Stimulated activated CD8-positive, alpha-beta memory T cell treated with anti-CD3 and anti-CD28 coated beads, Interleukin-4, amount 100 ng/mL, for 1 hour (primary cell): ENCODE measurements around the gene PSRC1.
A peak's percentile ranks its signal among the peaks of the same experiment; 100 is the strongest.
"Not testable (repeated sequence)": the region's sequence is repeated elsewhere in the genome, so short reads cannot be mapped to it uniquely, and the experiment has no call there.

Experiments
- DNase-seq, 2 donors: peaks; one replicate each; pipeline ENCODE4 v3.0.0-alpha.2; 2020; ENCODE audit warnings: low read depth in 2 of 2, low spot score in 1 of 2

PSRC1 gene

DNA sequence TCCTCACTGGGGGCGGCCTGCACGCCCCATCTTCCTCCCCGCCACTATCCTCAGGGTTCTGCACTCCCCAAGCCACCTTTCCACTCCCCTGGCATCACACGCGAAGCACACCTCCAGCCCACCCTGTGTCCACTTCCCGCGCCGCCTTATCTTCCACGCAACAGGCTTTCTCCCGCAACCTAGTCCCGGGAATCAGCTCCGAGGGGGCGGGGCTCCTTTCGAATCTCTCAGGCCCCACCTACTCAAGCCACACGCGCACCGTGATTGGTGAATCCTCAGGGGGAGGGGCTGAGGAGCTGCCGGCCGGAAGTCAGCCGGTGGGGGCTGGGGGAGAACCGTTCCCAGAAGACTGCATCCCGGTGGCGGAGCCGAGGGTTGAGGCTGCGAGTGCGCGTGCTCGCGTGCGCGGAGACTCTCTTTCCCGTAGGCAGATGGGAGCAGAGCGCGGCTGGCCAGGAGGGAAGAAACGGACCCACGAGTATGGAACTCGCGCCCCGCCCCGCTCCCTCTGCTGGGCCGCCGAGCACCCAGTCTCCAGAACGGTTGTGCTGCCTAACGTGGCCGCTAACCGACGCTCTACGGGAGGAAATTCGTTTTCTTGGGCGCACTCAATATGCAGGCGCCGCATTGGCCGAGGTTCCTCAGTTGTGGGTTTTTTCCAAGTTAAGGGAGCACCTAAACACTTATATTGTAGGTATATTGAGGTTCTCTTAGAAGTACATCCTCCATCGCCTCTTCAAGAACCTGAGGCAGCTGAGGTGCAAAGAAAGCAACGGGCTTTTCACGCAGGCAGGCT is at the start of gene PSRC1:
Gene PSRC1, minus strand, starts transcription at position 194 of the 796 bp plus-strand sequence.
- peak; percentile 72 to 81 for DNase-seq

DNA sequence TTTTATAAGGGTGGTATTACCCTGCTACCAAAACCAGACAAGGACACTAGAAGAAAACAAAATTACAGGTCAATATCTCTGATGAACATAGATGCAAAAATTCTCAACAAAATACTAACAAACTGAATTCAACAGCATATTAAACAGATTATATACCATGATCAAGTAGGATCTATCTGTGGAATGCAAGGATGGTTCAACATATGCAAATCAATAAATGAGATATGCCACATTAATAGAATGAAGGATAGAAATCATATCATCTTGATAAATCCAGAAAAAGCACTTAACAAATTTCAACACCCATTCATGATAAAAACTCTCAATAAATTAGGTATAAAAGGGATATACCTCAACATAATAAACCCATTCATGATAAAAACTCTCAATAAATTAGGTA is 48.2 kb upstream of the PSRC1 start:
- DNase-seq: no peak

DNA sequence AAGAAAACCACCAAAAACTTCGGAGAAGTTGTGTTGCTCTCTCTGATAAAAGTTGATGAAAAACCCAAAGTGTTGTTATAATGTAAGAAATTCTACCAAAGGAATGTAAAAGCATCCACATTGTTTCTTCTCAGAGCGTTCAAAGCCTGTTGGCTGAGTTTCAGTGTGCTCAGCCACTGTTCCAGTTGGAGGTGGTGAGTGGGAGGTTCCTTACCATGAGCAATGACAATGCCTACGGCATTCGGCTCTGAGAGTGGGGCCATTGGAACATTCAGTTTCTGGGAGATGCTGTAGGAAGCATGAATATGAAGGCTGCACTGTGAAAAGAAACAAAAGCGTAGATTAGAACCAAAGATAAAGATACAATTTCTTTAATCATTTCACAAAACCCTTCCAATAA is 44.3 kb upstream of the PSRC1 start:
- DNase-seq: no peak

DNA sequence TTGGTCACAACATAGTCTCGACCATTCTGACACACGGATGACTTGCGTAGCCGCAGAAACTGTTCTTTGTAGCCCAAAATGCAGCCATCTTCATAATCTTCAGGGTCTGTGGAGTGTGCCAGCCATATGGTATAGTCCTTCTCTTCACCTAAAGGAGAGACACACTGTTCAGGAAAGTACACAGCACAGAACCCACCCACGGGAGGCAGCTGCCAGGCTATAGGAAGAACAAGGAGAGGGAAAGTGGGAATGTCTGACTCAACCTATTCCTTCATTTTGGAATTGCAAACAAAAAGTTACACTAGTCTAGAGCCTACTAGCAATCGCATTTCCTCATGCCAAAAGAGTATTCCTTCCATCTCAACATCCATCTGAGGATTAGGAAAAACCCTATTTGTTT is 40.0 kb upstream of the PSRC1 start:
- no peak for DNase-seq

DNA sequence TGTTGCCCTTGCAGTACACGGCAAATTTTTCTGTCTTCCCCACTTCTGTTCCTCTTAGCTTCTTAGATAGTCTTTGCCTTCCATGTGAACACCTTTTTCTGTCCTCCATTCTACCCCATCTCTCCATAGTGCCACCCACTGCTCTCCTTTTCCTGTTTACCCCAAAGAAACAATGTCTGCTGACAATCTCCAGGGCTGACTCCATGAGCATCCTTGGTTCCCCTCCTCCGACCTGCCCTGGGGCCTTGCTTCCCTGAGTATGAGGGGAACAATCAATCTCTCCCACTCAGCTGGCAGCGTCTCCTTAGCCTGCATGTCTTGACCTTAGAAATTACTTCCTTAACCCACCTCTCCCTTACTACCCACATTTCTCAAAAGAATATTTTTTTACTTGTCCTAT is 36.2 kb upstream of the PSRC1 start:
- no peak for DNase-seq

DNA sequence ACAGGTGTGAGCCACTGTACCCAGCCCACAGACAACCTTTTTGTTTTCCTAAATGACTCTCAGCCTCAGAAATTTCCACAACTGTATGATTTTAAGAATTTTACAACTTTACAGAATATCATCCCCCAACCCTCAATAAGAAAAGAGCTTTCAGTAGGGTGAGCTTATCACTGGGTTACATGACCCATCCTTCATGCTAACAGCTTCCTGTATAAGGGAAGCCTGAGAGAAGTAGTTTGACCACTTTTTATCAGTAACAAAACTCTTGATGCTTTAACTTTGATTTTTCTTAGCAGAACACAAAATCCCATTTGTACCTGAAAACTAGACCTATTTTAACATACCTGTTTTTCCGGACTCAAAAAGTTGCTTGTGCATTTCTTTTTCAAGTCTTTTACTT is 33.6 kb upstream of the PSRC1 start:
- DNase-seq: no peak

DNA sequence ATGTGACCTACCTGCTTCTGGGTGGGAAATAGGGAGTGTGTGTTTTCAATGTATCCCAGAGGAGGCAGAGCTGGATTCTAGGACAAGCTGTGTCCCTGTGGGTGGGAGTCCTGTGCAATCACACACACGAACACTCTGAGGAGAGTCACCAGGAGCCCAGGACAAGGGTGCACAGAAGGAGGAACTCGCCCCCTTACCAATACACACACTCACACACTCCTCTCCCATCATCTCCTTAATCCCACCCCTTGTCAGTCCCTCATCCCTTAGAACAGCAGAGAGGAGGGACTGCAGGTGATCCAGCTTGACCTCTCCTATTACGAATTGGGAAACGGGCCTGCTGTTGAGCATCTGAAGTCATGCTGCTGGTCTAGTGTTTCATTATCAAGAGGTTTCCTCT is 32.3 kb upstream of the PSRC1 start:
- no peak for DNase-seq

DNA sequence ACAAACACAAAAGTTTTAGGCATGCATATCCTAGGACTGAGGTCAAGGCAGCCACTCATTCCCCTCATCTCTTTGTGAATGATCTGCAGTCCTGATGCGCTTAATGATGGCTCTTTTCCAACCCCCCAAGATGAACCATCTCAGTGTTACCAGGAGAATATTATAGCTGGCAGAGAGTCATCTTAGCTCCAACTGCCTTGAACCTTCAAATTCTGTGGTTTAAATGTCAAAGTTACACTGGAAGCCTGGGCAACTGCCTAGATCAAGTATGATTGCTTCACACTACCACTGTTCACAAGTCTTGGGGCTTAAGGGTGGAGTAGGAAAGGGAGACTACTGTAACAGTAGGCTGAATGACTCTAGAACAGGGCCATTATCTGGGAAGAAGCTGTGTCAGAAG is 31.9 kb upstream of the PSRC1 start:
- no peak for DNase-seq

DNA sequence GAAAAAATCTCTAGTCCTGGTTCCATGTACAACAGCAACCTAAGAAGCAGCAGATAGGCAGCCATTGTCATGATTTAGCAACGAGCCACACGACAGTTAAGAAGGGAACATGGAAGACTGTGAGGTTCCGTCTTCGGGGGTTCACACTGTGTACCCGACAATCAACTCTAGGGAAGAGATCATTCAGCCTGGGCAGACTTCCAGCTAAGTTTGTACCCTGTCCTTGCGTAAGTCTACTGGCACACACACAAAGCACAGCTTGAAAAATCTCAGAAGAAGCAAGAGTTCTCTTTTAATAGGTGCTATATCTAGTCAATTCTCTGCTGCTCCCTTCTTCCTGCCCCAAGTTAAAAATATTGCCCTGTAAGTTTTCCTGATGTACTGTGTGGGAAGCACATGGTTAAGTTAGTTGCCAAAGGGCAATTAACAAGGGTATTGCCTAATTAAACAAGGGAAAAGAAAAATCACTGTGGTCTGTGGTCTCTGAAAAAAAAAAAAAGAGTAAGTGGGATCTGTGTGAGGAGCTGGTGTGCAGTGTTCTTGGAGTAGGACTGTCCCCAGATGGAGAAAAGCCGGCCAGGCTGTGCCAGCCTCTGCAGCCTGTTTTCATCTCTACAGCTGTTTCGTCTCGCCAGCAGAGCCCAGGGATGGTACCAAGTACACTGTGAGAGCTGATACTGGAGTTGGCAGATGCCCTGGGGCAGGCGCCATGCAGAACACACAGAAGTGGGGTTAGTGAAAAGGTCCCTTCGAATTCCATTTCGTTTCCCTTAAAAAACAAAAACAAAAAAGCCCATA is 30.2 kb upstream of the PSRC1 start:
- no peak for DNase-seq

DNA sequence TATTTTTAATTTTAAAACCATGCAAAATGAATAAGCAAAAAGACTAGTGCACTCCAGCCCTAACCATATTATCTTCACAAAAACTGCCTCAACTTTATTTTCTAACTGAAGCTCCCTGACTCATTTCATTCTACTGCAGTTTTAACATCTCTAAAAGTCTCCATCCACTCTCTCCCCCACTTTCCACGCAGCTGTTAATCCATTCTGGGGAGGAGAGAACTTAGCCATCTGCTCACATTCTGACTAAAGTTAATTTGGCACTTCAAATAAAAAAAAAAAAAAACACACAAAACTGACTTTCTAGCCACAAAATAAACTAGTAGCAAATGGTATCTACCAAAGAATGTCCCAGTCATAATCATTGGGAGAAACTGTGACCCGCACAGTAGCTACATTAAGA is 29.3 kb upstream of the PSRC1 start:
- DNase-seq: no peak

DNA sequence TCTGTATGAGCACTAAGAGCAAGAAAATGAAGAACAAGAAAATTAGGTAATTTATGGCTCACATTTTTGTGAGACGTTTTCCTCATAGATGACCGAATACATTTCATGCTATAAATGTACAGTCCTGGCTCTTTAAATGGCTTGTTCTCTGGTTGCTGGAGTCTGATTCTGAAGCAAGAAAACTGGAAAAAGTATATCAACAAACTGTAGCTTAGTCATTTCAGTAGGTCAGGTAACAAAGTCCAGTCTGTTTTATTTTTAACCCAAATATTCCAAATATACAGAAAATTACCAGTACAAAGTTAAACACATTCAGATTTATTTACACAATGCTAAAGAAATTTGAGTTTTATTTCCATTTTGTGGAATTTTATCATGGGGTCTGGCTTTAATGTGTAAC is 26.4 kb upstream of the PSRC1 start:
- DNase-seq: no peak

DNA sequence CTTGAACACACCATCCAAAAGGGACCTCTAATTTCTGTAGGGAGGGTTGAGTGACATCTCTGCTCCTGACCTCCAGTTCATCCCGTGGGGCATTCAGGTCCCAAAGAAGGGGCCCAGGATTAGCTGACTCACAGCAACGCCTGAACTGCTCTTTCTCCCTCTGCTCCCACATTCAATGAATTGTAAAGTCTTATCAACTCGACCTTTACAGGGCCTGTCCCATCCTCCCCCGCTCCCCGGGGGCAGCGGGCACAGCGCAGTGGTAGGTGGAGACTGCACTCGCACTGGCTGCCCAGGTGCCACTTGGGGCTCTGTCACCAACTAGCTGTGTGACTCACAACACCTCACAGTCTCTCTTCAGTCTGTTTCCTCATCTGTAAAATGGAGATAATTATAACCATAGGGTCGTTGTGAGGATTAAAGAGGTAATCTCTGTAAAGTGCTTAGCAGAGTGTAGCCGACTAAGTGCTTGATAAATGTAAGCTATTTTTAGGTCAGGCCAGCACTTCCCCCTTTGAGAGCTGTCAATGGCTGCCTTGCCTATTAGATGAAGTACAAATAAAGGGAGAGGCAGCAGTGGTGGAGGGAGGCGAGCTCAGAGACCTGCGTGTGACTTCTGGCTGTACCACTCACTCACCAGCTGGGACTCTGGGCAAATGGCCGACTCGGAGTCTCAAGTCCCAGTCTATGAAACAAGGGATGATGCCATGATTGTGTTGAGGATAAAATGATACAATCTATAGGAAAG is 24.5 kb upstream of the PSRC1 start:
- no peak for DNase-seq

DNA sequence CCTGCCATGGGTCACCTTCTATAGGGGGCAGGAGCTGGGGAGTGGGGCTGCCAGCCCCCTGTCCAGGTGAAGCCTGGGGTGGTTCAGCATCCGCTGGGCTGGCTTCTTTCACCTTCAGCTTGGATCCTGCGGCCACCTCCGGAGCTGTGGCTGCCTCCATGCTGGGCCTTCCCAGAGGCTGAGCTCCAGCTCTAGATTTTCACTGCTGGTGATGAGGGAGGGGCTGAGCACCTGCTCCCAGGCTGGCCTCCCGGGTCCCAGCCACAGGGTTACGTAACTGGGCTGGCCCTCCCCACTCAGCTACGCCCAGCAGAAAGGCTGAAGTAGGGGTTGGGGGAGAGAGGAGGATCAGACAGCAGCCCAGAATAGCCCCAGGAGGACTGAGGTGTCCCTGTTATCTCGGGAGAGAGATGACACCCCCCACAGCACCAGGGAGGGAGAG is 23.9 kb upstream of the PSRC1 start, which contains the start of gene MYBPHL:
Gene MYBPHL, minus strand, starts transcription at position 180 of the 442 bp plus-strand sequence. Its CDS starts 20 bp downstream, at position 160.
- no peak for DNase-seq

DNA sequence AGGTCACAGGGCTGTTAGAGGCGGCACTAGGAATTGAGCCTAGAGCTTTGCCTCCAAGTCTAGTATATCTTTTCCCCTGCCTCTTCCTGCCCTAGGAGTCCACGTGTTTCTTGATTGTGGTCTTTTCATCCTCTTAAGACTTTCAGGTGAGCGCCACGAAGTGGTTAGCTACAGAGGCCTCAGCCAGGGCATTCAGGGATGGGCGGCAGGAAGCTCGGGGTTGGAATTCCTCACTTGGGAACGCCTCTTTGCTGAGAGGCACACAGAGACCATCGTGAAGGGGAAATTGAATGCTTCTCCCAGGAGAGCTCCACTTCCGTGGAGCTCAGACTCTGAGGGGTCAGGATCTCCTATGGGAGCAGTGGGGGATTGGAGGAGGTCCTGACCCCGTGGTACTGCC is 23.0 kb upstream of the PSRC1 start:
- not testable (repeated sequence) for DNase-seq

DNA sequence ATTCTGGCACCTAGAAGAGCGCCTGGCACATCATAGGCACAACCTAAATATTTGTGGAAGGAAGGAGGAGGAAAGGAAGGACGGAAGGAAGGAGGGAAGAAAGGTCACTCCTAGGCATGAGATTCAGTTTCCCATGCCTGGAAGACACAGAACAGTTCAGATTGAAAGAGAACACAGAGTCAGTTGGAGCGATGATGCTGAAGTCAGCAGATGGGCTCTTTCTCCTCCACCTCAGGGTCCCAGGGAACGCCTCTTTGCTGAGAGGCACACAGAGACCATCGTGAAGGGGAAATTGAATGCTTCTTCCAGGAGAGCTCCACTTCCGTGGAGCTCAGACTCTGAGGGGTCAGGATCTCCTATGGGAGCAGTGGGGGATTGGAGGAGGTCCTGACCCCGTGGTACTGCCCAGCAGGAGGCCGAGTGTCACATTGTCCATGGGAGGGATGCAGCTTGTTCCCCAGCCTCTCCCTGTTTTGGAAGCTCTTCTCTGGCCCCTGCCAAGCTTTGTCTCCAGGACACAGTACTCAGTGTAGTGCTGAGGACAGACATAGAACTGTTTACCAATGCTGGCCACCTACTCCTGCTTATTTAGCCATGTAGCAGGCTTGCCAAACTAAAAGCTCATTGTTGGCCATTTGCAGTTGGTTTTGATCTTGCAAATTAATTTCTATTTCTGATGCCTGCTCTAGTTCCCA is 21.4 kb upstream of the PSRC1 start:
- no peak for DNase-seq

DNA sequence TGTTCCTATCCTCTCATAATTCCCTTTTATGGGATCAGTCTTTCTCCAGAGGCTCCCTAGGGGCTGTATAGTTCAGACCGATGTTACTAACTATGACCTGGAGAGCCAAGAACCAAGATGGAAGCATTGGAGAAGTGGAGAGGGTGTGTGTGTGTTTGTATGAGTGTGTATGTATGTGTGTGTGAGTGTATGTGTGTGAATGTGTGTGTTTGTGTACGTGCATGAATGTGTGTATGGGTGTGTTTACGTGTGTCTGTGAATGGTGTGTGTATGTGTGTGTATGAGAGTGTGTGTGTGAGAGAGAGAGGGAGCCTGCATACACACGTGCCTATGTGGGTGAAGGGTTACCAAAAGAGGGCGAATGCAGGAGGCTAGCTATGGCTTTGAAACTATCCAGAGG is 18.9 kb upstream of the PSRC1 start:
- no peak for DNase-seq

DNA sequence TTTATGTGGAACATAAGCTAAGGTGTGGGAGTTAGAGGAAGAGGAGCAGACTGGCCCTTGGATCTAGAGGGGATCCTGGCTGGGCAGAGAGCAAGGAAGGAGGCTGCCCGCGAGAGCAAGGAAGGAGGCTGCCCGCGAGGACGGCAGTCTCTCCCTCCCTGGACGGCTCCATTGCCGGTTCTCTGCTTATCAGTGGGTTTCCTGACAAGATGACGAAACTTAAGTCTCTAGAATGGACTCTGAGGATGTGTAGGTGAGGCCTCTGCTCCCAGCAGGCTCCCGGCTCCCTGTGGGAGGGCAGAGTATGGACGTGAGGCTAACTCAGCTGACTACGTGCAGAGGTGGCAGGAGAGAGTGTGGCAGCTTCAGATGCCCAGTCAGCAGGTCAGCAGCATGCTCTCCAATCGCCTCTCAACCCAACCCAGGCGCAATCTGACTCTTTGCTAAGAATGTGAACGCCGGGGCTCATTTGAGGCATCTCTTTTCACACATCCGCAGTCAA is 17.8 kb upstream of the PSRC1 start:
- DNase-seq: no peak

DNA sequence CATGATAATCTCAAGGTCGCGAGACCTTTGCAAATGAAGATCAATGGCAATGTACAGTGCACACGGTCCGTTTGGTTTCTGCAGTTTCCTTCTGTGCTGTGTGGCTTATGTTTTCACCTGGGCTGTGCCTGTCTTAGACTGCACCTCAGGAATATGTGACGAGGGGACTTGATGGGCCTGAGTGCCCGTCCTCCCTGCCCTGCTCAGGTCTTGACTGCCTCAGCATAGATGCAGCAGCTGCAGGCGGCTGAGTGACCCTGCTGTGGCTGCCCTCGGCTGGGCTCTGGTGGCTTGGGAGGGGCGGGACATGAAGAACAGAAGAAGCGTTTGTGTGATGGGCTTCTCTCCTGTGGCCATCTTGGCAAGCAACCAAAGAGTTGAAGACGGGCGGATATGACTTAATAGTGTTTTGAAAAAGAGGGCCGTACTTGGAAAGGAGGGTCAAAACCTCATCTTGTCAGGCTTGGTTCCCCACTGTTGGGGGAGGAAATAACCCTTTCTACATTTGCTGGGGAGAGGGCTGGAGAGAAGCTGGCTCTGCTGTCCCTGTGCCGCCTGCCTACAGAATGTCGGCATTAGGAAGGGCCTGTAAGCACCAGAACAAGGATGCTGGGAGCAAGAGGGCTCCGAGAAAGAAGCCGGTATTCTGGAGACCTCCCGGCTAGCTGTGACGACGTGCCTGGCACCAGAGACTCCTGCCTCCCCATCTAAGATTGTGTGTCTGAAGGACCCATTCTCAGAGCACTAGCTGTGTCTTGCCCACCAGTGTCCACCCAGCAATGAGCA is 16.8 kb upstream of the PSRC1 start:
- DNase-seq: no peak

DNA sequence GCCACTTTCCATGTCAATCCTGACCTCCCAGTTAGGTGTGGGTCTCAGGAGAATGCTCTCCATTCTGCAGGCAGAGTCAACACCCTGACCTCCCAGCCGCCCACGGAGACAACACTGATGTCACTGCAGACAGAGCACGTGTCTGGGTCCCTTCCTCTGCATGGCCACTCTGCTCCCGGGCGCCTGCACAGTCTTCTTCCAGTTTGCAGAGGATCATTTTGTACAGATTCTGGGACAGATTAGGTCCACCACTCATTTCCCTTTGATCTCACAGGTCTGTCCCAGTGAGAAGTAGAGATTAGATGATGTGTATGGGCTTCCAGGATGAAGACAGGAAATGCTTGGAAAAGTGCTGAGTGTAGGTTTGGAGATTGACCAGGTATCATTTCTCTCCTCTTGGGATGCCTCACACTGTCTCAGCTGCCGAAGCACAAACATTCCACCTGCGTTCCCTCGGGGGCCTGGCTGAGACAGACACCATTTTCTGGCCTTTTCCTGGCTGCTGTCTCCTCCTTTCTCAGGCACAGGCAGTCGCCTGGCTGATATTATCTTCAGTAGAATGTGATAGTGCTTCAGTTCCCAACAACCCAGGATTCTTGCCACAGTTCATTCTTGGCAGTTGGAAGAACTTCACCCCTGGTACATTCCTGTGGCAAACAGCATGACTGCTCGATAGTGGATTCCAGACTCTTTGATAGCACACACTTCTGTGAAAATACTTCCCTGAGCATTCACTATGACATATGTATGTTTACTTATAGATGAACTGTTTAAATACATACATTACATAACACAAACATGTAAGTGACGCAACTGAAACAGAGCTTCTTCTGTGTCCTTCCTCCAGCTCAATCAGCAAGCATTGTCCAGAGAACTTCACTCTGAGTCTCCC is 16.0 kb upstream of the PSRC1 start:
- DNase-seq: no peak
